ENCODE results near the gene SRL.

SRL gene

GRCh38 chr16:4241928-4242283, at the start of gene SRL:
Gene SRL (minus strand): TSS chr16:4242080. CDS start chr16:4242067, 13 bp downstream.
- H3K4me3 ChIP-seq (ENCODE audit: low read depth, low read length) = no peak within 1 kb of the TSS
- TF ChIP-seq POLR2A (IDR thresholded peaks at IDR 0.05; ENCODE audit: extremely low read depth, insufficient read length) = no peak
- TF ChIP-seq CTCF (IDR thresholded peaks at IDR 0.05; ENCODE audit: low read depth, low read length) = no peak
- TF ChIP-seq MYC (IDR thresholded peaks at IDR 0.05; ENCODE audit: low read depth, low read length) = no peak
- TF ChIP-seq MAX (IDR thresholded peaks at IDR 0.05; ENCODE audit: low read depth, low read length) = no peak
- DNase-seq (ENCODE audit: low read depth) = no peak

GRCh38 chr16:4290236-4290830, 48.5 kb upstream of the SRL start:
- no peak overlapping the region for H3K4me3 ChIP-seq (ENCODE audit: low read depth, low read length)
- TF ChIP-seq MAX (IDR thresholded peaks at IDR 0.05; ENCODE audit: low read depth, low read length) (no peak), CTCF (IDR thresholded peaks at IDR 0.05; ENCODE audit: low read depth, low read length) (no peak), MYC (IDR thresholded peaks at IDR 0.05; ENCODE audit: low read depth, low read length) (no peak), POLR2A (IDR thresholded peaks at IDR 0.05; ENCODE audit: extremely low read depth, insufficient read length) (no peak)
- DNase-seq (ENCODE audit: low read depth) = peak; percentile 77

GRCh38 chr16:4288148-4288921, 46.5 kb upstream of the SRL start:
- DNase-seq (ENCODE audit: low read depth) = peak; percentile 72
- no peak overlapping the region for H3K4me3 ChIP-seq (ENCODE audit: low read depth, low read length)
- TF ChIP-seq MAX (IDR thresholded peaks at IDR 0.05; ENCODE audit: low read depth, low read length) = no peak
- no peak for TF ChIP-seq POLR2A (IDR thresholded peaks at IDR 0.05; ENCODE audit: extremely low read depth, insufficient read length)
- peak; percentile 93 for TF ChIP-seq CTCF (IDR thresholded peaks at IDR 0.05; ENCODE audit: low read depth, low read length)
- TF ChIP-seq MYC (IDR thresholded peaks at IDR 0.05; ENCODE audit: low read depth, low read length) = peak; percentile 28; the same call in 1 of the 2 replicates

- no peak for DNase-seq (ENCODE audit: low read depth)
- no peak for TF ChIP-seq MYC (IDR thresholded peaks at IDR 0.05; ENCODE audit: low read depth, low read length)
- no peak for TF ChIP-seq POLR2A (IDR thresholded peaks at IDR 0.05; ENCODE audit: extremely low read depth, insufficient read length)
- TF ChIP-seq MAX (IDR thresholded peaks at IDR 0.05; ENCODE audit: low read depth, low read length) = no peak
- TF ChIP-seq CTCF (IDR thresholded peaks at IDR 0.05; ENCODE audit: low read depth, low read length) = no peak
- H3K4me3 ChIP-seq (ENCODE audit: low read depth, low read length) = no peak overlapping the region
These were observed 43.3 kb upstream of the SRL start for GRCh38 chr16:4285167-4285566.

GRCh38 chr16:4283939-4284338, 42.1 kb upstream of the SRL start:
- no peak overlapping the region for H3K4me3 ChIP-seq (ENCODE audit: low read depth, low read length)
- no peak for DNase-seq (ENCODE audit: low read depth)

More at GRCh38 chr16:4283939-4284338, 42.1 kb upstream of the SRL start:
- no peak for TF ChIP-seq MYC (IDR thresholded peaks at IDR 0.05; ENCODE audit: low read depth, low read length)
- TF ChIP-seq MAX (IDR thresholded peaks at IDR 0.05; ENCODE audit: low read depth, low read length) = no peak
- TF ChIP-seq POLR2A (IDR thresholded peaks at IDR 0.05; ENCODE audit: extremely low read depth, insufficient read length) = no peak
- no peak for TF ChIP-seq CTCF (IDR thresholded peaks at IDR 0.05; ENCODE audit: low read depth, low read length)

Measured in NB4 (cell line).